ENCODE data around the gene RAD50. TPM values are rescaled to one million over a fixed set of nuclear protein-coding genes. Genes with fewer than 3 reads are reported as not detected.

The RAD50 gene
- total RNA-seq, 4 donors from 2014 or later, result 13.6 to 25.2 (median 20.4) TPM

DNA sequence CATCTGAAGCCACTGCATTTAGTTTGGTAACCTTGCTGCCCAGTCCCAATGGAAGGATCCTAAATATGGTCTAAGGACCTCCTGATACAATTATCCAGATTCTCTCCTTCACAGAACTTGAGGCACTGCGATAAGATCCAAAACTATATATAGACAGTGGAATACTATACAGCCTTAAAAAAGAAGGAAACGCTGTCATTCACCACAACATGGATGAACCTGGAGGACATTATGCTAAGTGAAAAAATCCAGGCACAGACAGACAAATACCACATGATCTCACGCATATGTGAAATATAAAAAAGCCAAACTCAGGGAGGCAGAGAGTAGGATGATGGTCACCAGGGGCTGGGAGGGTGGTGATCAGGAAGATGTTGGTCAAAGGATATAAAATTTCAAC lies 114.2 kb downstream of the RAD50 start:
- no peak overlapping the region for H3K4me3 ChIP-seq
- intact Hi-C loops (cut with DNase I), result no loop called here
- WGBS, 2 donors, result 85 to 100% methylated on average over 3 of the region's 3 CpGs
- TF ChIP-seq, protein P1, sequence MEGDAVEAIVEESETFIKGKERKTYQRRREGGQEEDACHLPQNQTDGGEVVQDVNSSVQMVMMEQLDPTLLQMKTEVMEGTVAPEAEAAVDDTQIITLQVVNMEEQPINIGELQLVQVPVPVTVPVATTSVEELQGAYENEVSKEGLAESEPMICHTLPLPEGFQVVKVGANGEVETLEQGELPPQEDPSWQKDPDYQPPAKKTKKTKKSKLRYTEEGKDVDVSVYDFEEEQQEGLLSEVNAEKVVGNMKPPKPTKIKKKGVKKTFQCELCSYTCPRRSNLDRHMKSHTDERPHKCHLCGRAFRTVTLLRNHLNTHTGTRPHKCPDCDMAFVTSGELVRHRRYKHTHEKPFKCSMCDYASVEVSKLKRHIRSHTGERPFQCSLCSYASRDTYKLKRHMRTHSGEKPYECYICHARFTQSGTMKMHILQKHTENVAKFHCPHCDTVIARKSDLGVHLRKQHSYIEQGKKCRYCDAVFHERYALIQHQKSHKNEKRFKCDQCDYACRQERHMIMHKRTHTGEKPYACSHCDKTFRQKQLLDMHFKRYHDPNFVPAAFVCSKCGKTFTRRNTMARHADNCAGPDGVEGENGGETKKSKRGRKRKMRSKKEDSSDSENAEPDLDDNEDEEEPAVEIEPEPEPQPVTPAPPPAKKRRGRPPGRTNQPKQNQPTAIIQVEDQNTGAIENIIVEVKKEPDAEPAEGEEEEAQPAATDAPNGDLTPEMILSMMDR (IDR thresholded peaks at IDR 0.05), result no peak
- H3K9me3 ChIP-seq, result no peaks in the 10 kb centered on the region
- H3K27me3 ChIP-seq, result peaks cover 0 to 6% (median 0%) of the 10 kb centered on the region in 4 donors
- no peak overlapping the region for H3K27ac ChIP-seq
- H3K36me3 ChIP-seq, result no peaks in the 10 kb centered on the region
- peaks cover 0 to 13% (median 5%) of the 10 kb centered on the region in 3 donors for H3K4me1 ChIP-seq
- no peak for DNase-seq

DNA sequence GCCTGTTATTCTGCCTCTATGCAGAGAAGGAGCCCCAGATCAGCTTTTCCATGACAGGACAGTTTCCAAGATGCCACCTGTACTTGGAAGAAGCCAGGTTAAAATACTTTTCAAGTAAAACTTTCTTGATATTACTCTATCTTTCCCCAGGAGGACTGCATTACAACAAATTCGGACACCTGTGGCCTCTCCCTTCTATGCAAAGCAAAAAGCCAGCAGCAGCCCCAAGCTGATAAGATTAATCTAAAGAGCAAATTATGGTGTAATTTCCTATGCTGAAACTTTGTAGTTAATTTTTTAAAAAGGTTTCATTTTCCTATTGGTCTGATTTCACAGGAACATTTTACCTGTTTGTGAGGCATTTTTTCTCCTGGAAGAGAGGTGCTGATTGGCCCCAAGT lies 116.7 kb downstream of the RAD50 start:
- Histone ChIP-seq H3K27me3 (no peaks in the 10 kb centered on the region), H3K27ac (no peak overlapping the region), H3K4me1 (peaks cover 0 to 22% (median 8%) of the 10 kb centered on the region in 3 donors), H3K4me3 (no peak overlapping the region), H3K36me3 (no peaks in the 10 kb centered on the region), H3K9me3 (no peaks in the 10 kb centered on the region)
- TF ChIP-seq POLR2A (IDR thresholded peaks at IDR 0.05), result no peak
- TF ChIP-seq, protein P1 (IDR thresholded peaks at IDR 0.05), result no peak
- no peak for DNase-seq
- intact Hi-C loops (cut with DNase I), result no loop called here
- WGBS, 2 donors, result 86 to 94% methylated on average over 1 of the region's 1 CpG

DNA sequence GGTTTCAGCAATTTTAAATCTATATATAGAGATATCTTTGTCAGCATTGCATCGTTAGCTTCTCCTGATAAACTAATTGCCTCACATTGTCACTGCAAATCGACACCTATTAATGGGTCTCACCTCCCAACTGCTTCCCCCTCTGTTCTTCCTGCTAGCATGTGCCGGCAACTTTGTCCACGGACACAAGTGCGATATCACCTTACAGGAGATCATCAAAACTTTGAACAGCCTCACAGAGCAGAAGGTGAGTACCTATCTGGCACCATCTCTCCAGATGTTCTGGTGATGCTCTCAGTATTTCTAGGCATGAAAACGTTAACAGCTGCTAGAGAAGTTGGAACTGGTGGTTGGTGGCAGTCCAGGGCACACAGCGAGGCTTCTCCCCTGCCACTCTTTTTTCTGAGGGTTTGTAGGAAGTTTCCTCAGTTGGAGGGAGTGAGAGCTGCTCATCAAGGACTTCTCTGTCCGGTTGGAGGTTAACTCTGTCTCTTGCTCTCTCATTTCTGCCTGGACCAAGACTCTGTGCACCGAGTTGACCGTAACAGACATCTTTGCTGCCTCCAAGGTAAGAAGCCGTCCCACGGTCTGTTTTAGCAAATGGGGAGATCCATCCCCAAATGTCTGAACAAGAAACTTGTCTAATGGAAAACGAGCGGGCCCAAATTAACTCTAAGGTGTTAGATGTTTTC lies 117.3 kb downstream of the RAD50 start, which contains the start of gene IL4:
TSS of gene IL4 (plus strand) at position 51 of the 692 bp plus-strand sequence. CDS start at position 113, 62 bp downstream.
- H3K36me3 ChIP-seq, result no peaks in the 10 kb centered on the region
- no peak for TF ChIP-seq POLR2A (IDR thresholded peaks at IDR 0.05)
- TF ChIP-seq, protein P1 (IDR thresholded peaks at IDR 0.05), result no peak
- H3K9me3 ChIP-seq, result no peaks in the 10 kb centered on the region
- WGBS, 2 donors, result 82 to 85% methylated on average over 10 to 12 of the region's 14 CpGs
- peak within 1 kb of the TSS in 2 of 4 donors; percentile 51 to 58 for H3K27ac ChIP-seq
- intact Hi-C loops (cut with DNase I), result no loop called here
- no peak for DNase-seq
- no peak within 1 kb of the TSS for H3K4me3 ChIP-seq
- H3K27me3 ChIP-seq, result no peaks in the 10 kb centered on the region
- H3K4me1 ChIP-seq, result peaks cover 0 to 22% (median 8%) of the 10 kb centered on the region in 3 donors

DNA sequence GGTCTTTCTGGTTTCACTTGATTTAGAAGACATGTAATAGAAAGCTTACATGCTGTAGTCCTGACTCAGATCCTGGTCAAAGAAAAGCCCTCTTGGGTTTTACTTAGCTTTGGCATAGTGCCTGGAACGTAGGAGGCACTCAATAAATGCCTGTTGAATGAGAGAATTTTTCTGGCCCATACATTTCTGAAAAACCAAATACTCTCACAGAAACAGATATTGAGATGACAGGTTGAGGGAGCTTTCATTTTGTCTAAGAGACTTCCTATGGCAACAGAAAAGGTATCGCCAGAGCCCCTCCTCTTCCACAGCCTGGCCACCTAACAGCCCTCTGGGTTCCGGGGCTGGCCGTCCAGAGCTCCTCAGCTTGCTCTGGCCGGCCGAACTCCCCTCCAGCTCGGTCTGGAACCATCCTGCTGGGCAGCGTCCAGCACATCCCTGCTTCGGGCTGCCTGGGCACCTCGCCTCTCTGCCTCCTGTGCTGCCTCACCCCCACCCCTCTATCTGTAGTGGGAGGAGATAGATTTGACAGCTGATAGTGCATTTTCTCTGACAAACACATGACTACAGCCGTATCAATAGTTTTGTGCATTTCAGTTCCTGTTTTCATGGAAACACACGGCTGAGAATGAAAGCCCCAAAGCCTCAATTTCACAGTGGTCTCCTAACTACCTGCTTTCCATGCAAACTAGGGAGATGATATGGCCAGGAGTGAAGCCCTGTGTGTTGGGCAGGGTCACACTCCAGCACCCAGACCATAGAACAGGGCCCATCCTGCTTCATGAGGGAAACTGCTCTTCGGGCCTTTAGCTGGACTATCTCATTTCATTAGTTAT lies 118.1 kb downstream of the RAD50 start:
- WGBS, 2 donors, result 31 to 44% methylated on average over 10 to 12 of the region's 13 CpGs
- Histone ChIP-seq H3K4me1 (peaks cover 0 to 22% (median 8%) of the 10 kb centered on the region in 3 donors), H3K27ac (peak overlapping the region in 2 of 4 donors; percentile 47 to 58), H3K9me3 (no peaks in the 10 kb centered on the region), H3K4me3 (no peak overlapping the region), H3K36me3 (no peaks in the 10 kb centered on the region), H3K27me3 (no peaks in the 10 kb centered on the region)
- intact Hi-C loops (cut with DNase I), result no loop called here
- no peak for DNase-seq
- TF ChIP-seq, protein P1 (IDR thresholded peaks at IDR 0.05), result no peak
- no peak for TF ChIP-seq POLR2A (IDR thresholded peaks at IDR 0.05)
